PFSK-1 (cell line): Measurements from ENCODE around the gene STK38L. TPM values are rescaled to one million over a fixed set of nuclear protein-coding genes. Genes with fewer than 3 reads are reported as not detected.

Experiments used
- FOXP2 ChIP-seq: optimal IDR thresholded peaks from 2 replicates; pipeline ENCODE3; 2011; ENCODE audit warnings: borderline replicate concordance, control low read depth, inconsistent platforms; ENCODE audit not compliant: insufficient read depth; ENCODE audit errors: extremely low read length, extremely low read depth
- POLR2AphosphoS5 ChIP-seq: IDR thresholded peaks from 2 replicates; pipeline ENCODE4 v1.6.1; 2012; ENCODE audit warnings: low read depth, mild to moderate bottlenecking, control low read depth, low read length, moderate library complexity
- REST ChIP-seq, 2 experiments: IDR thresholded peaks; 2 replicates each; pipeline versions ENCODE4 v1.6.1 to v1.8.0; 2011 to 2012; ENCODE audit warnings: low read depth in 2 of 2, low read length in 2 of 2, control low read depth in 1 of 2, inconsistent platforms in 1 of 2, mild to moderate bottlenecking in 1 of 2, moderate library complexity in 1 of 2; ENCODE audit not compliant: insufficient read depth in 1 of 2
- SIN3A ChIP-seq: IDR thresholded peaks from 2 replicates; pipeline ENCODE4 v1.6.1; 2012; ENCODE audit warnings: mild to moderate bottlenecking, low read length, moderate library complexity, borderline replicate concordance; ENCODE audit not compliant: insufficient read depth
- TAF1 ChIP-seq: IDR thresholded peaks from 2 replicates; pipeline ENCODE4 v1.6.1; 2012; ENCODE audit warnings: low read length, control low read depth, borderline replicate concordance; ENCODE audit not compliant: insufficient read depth
- polyA plus RNA-seq: library from polyadenylated mRNA; unstranded; fragments of >200 nt; gene quantifications from one replicate; pipeline ENCODE4 v1.2.1, GENCODE V29; 2012; ENCODE audit warnings: low read depth, missing spikeins; ENCODE audit not compliant: insufficient read length

The STK38L gene
- 2.1 TPM for polyA plus RNA-seq

DNA sequence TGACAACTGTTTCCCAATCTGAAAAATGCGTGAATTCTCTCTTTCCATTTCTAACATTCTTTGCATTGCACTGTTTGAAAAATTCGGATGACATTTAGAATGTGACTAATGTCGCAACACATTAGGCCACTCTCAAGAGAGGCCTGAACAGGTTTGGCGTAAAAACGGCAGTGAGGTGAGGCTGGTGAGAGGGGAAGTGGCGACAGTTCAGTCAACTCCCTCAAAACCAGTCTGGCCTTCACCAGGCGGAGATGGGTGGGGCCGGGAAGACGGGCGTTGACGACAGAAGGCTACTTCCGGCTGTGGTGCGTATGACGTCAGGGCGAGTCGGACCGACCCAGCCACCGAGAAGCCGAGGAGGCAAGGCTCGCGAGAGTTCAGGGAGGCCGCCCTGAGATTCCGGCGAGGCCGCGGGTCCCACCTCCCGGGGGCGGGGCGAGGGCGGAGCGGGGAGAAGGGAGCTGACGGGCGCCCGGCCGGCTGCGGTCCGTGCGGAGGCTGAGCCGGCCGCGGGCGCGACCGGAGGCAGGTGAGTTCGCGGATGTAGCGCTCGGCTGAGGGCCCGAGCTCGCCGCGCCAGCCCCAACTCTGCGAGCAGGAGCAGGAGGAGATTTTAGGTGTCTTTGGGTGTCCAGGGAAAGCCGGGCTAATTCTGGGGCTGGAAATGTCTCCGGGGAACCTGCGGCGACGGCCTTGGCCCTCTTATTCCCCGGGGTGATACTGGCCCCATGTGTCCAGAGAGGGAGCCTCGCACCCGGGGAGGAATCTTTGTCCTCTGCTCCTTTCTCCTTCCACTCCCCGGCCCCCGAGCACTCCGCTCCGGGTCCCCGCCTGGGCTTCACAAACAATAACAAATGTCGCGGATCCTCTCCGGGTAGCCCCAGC lies at the start of gene STK38L:
STK38L (plus strand) TSS at position 483 of the 885 bp plus-strand sequence. CDS start 53,435 bp downstream, outside the sequence.
- TF ChIP-seq TAF1, result peak; percentile 49; the same call in 1 of the 2 replicates
- TF ChIP-seq REST (IDR thresholded peaks at IDR 0.05; ENCODE audit: insufficient read depth in 1 of 2, low read depth in 2 of 2, low read length in 2 of 2), result no peak
- peak; percentile 65 for TF ChIP-seq FOXP2
- TF ChIP-seq POLR2AphosphoS5, result peak; percentile 51
- no peak for TF ChIP-seq SIN3A

- TF ChIP-seq REST (IDR thresholded peaks at IDR 0.05; ENCODE audit: insufficient read depth in 1 of 2, low read depth in 2 of 2, low read length in 2 of 2) (no peak), TAF1 (no peak), POLR2AphosphoS5 (no peak), FOXP2 (no peak), SIN3A (no peak)
Measured at GRCh38 chr12:27194644-27195043, 49.4 kb upstream of the STK38L start.

DNA sequence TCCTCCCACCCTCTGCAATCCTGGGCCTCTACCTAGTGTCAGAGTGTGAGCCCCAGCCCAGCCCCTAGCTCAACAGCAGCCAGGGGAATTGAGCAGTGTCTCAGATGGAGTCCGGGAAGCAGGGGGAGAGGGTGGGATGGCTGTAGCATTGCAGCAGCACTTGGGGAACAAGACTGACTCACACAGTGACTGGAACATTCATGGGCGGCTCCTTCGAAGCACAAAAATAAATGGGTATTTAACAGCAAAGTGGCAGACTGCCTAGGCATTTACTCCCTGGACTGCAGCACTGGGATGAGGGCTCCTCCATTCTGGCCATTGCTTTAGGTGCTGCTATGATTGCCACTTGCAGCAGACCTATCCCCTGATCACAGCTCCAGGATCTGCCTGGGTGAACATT lies 46.0 kb upstream of the STK38L start:
- TF ChIP-seq POLR2AphosphoS5, result no peak

DNA sequence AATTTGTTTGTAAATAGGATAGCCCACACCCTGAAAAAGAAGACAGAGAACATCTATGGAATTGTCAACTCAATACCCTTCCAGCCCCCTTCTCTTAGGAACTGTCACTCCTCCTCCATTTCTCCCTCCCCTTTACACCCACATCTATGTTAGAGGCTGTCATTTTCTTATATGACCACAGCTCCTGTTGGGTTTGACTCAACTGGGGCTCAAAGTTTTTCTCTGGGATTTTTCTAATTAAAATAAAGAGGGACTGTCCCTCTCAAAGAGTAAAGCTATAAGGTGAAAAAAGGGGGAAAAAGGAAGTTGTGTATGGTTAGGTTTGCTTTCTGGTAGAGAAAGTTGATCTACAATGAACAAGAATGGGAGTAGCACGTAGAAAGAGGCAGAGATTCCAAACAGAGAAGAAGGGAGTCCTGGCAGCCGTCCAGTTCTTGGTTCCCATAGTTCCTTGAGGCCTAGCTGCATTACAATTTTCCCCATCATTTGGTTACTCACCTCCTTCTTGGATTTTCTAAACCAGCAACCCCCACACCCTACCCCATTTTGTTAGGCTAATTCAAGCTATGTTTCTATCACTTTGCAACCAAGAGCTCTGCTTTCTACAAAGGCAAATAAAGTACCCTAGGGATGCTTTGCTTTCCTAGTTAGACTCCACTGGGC lies 44.3 kb upstream of the STK38L start:
- TF ChIP-seq TAF1, result no peak
- TF ChIP-seq POLR2AphosphoS5, result no peak
- no peak for TF ChIP-seq REST (IDR thresholded peaks at IDR 0.05; ENCODE audit: insufficient read depth in 1 of 2, low read depth in 2 of 2, low read length in 2 of 2)
- no peak for TF ChIP-seq FOXP2
- TF ChIP-seq SIN3A, result no peak

DNA sequence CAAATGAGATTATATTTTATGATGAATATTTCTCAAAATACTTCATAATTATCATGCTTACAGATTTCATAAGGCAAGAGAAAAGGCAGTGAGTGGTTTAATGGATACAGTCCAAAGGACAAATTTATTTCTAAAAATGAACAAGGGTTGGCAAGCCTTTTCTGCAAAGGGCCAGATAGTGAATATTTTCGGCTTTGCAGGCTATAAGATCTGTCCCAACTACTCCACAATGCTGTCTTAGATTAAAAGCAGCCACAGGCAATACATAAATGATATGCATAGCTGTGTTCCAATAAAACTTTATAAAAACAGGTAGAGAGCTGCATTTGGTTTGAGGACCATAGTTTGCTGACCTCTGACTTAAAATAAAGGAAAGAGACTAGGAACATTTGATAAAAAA lies 42.9 kb upstream of the STK38L start:
- no peak for TF ChIP-seq SIN3A
- TF ChIP-seq REST (IDR thresholded peaks at IDR 0.05; ENCODE audit: insufficient read depth in 1 of 2, low read depth in 2 of 2, low read length in 2 of 2), result no peak
- TF ChIP-seq POLR2AphosphoS5, result no peak
- no peak for TF ChIP-seq FOXP2
- TF ChIP-seq TAF1, result no peak
